GM19455 (cell line): ENCODE measurements around the gene RING1.

ENCODE experiments used
- ATAC-seq: cut with Tn5 transposase; IDR thresholded peaks from one replicate; pipeline ENCODE4 v1.9.1; 2021; ENCODE audit not compliant: unreplicated experiment

The RING1 gene

GRCh38 chr6:33237741-33238140, 29.4 kb downstream of the RING1 start:
- no peak for ATAC-seq

- no peak for ATAC-seq
Observed at GRCh38 chr6:33241968-33242367, 33.7 kb downstream of the RING1 start.

- ATAC-seq = no peak
Observed at GRCh38 chr6:33243476-33243875, 35.2 kb downstream of the RING1 start.

- no peak for ATAC-seq
Observed at GRCh38 chr6:33247977-33248642, 39.8 kb downstream of the RING1 start.

GRCh38 chr6:33248643-33248931, 40.3 kb downstream of the RING1 start:
- ATAC-seq = no peak

GRCh38 chr6:33248932-33249731, 40.8 kb downstream of the RING1 start:
- peak; percentile 92 for ATAC-seq

GRCh38 chr6:33249732-33250630, 41.7 kb downstream of the RING1 start:
- no peak for ATAC-seq

- no peak for ATAC-seq
Observed at GRCh38 chr6:33250731-33251130, 42.4 kb downstream of the RING1 start.

GRCh38 chr6:33251395-33252012, 43.2 kb downstream of the RING1 start:
- ATAC-seq = no peak

- no peak for ATAC-seq
Observed at GRCh38 chr6:33252759-33253158, 44.5 kb downstream of the RING1 start.

- no peak for ATAC-seq
Observed at GRCh38 chr6:33254591-33254990, 46.3 kb downstream of the RING1 start.

- no peak for ATAC-seq
Observed at GRCh38 chr6:33259032-33259431, 50.7 kb downstream of the RING1 start.
